ENCODE results near the gene SSTR3. TPM values are rescaled to one million over a fixed set of nuclear protein-coding genes. Genes with fewer than 3 reads are reported as not detected.

Gene SSTR3
- total RNA-seq, 1 experiment from 2014 or later, result 0.08 TPM

DNA sequence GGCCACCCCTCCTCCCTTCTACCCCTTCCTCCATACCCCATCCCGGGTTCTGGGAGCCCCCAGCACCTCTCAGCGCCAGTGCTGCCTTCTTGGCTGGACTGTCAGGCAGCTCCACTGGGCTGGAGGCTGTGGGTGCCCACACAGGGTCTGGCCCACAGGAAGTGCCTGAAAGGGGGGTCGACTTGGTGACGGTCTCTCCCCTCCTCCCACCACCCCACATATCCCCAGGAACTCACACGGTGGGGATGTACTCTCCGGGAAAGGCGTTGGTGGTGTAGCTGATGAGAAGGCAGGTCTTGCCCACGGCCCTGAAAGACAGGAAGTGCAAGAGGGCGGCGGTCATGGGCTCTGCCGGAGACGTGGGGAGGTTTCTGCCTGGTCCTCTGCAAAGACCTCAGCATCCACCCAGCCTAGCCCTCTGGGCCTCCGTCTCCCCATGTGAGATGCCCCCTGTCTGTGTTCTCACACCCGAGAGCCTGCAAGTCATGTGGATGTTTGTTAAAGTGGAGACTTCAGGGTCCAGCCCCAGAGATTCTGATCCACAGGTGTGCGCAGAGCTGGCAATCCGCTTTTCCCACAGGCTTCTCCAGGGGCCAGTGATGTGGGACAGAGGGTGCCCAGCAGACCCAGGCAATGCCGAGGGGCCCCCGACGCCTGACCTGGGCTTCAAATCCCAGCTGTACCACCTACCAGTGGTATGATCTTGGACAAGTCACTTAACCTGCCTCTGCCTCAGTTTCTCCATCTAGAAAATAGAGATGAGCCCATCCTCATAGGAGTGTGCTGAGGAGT is 29.3 kb upstream of the SSTR3 start:
- no peak for ATAC-seq

DNA sequence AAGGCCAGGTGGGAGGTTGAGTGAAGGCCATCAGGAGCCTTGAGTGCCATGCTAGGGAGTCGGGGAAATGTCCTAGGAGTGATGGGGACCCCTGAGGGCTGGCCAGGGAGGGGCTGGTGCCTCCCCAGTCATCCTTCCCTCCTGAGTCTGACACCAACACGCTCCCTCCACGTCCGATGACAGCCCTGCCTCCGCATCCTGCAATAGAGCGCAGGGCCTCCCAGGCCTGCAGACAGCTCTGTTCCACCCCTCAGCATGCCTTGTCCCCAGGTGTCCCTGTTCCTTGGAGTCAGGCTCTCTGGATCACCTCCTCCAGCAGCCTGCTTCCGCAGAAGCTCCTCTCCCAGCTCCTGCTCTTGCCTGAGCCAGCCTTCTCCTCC is 28.7 kb upstream of the SSTR3 start:
- TF ChIP-seq TCF7L2 (IDR thresholded peaks at IDR 0.05; ENCODE audit: low read depth, low read length), result no peak
- TF ChIP-seq, protein P1, sequence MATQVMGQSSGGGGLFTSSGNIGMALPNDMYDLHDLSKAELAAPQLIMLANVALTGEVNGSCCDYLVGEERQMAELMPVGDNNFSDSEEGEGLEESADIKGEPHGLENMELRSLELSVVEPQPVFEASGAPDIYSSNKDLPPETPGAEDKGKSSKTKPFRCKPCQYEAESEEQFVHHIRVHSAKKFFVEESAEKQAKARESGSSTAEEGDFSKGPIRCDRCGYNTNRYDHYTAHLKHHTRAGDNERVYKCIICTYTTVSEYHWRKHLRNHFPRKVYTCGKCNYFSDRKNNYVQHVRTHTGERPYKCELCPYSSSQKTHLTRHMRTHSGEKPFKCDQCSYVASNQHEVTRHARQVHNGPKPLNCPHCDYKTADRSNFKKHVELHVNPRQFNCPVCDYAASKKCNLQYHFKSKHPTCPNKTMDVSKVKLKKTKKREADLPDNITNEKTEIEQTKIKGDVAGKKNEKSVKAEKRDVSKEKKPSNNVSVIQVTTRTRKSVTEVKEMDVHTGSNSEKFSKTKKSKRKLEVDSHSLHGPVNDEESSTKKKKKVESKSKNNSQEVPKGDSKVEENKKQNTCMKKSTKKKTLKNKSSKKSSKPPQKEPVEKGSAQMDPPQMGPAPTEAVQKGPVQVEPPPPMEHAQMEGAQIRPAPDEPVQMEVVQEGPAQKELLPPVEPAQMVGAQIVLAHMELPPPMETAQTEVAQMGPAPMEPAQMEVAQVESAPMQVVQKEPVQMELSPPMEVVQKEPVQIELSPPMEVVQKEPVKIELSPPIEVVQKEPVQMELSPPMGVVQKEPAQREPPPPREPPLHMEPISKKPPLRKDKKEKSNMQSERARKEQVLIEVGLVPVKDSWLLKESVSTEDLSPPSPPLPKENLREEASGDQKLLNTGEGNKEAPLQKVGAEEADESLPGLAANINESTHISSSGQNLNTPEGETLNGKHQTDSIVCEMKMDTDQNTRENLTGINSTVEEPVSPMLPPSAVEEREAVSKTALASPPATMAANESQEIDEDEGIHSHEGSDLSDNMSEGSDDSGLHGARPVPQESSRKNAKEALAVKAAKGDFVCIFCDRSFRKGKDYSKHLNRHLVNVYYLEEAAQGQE (IDR thresholded peaks at IDR 0.05; ENCODE audit: insufficient read depth in 1 of 2, low read depth in 2 of 2, low read length in 1 of 2), result no peak
- peaks cover 4% of the 10 kb centered on the region; the same call in 1 of the 2 replicates for H3K4me1 ChIP-seq (ENCODE audit: control insufficient read depth, insufficient read depth, low read length)
- H3K9me3 ChIP-seq (ENCODE audit: control insufficient read depth, insufficient read depth, low read depth, low read length), result no peaks in the 10 kb centered on the region
- BruUV-seq (replicated peaks), result no TSS peak
- no peaks in the 10 kb centered on the region for H3K27me3 ChIP-seq (ENCODE audit: control insufficient read depth, insufficient read depth, low read length)
- no peak overlapping the region for H3K27ac ChIP-seq (ENCODE audit: low read length)
- H3K36me3 ChIP-seq (ENCODE audit: control insufficient read depth, insufficient read depth, low read length), result 0 out of 2 replicates have a peak, but pooled peaks cover 2% of the 10 kb centered on the region
- intact Hi-C loops (cut with micrococcal nuclease; ENCODE audit: unreplicated experiment), result no loop called here
- in situ Hi-C loops (cut with HindIII; ENCODE audit: low pct_unique_long_range_greater_than_20kb, low sequenced_read_pairs), result no loop called here
- ChIA-PET CTCF (no interaction called here), POLR2A (interaction anchor here (0.5 kb wide), 1 partner anchor 12 kb away, joined by 7 read pairs; no protein-coding TSS in a partner anchor)
- H3K4me3 ChIP-seq (ENCODE audit: low read depth in 2 of 2, low read length in 2 of 2), result no peak overlapping the region
- no peak for DNase-seq (ENCODE audit: low read depth, low spot score)
- no peak for ATAC-seq

More for the DNA sequence above, 29.3 kb upstream of the SSTR3 start:
- DNase-seq (ENCODE audit: low read depth, low spot score), result no peak
- CTCF ChIA-PET, result no interaction called here
- TF ChIP-seq TCF7L2 (IDR thresholded peaks at IDR 0.05; ENCODE audit: low read depth, low read length), result no peak
- TF ChIP-seq POLR2AphosphoS5 (IDR thresholded peaks at IDR 0.05; ENCODE audit: low read depth, low read length), result no peak
- TF ChIP-seq SIN3A (IDR thresholded peaks at IDR 0.05; ENCODE audit: borderline replicate concordance, insufficient read depth, low read depth, low read length), result no peak
- TF ChIP-seq, protein P1 (IDR thresholded peaks at IDR 0.05; ENCODE audit: insufficient read depth in 1 of 2, low read depth in 2 of 2, low read length in 1 of 2), result no peak
- TF ChIP-seq, protein P2, sequence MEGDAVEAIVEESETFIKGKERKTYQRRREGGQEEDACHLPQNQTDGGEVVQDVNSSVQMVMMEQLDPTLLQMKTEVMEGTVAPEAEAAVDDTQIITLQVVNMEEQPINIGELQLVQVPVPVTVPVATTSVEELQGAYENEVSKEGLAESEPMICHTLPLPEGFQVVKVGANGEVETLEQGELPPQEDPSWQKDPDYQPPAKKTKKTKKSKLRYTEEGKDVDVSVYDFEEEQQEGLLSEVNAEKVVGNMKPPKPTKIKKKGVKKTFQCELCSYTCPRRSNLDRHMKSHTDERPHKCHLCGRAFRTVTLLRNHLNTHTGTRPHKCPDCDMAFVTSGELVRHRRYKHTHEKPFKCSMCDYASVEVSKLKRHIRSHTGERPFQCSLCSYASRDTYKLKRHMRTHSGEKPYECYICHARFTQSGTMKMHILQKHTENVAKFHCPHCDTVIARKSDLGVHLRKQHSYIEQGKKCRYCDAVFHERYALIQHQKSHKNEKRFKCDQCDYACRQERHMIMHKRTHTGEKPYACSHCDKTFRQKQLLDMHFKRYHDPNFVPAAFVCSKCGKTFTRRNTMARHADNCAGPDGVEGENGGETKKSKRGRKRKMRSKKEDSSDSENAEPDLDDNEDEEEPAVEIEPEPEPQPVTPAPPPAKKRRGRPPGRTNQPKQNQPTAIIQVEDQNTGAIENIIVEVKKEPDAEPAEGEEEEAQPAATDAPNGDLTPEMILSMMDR (IDR thresholded peaks at IDR 0.05), result no peak
- POLR2A ChIA-PET, result no interaction called here
- BruUV-seq (replicated peaks), result no TSS peak
- Histone ChIP-seq H3K27ac (ENCODE audit: low read length) (no peak overlapping the region), H3K4me1 (ENCODE audit: control insufficient read depth, insufficient read depth, low read length) (peaks cover 4% of the 10 kb centered on the region; the same call in 1 of the 2 replicates), H3K36me3 (ENCODE audit: control insufficient read depth, insufficient read depth, low read length) (0 out of 2 replicates have a peak, but pooled peaks cover 2% of the 10 kb centered on the region), H3K4me3 (ENCODE audit: low read depth in 2 of 2, low read length in 2 of 2) (no peak overlapping the region), H3K9me3 (ENCODE audit: control insufficient read depth, insufficient read depth, low read depth, low read length) (no peaks in the 10 kb centered on the region), H3K27me3 (ENCODE audit: control insufficient read depth, insufficient read depth, low read length) (no peaks in the 10 kb centered on the region)
- in situ Hi-C loops (cut with HindIII; ENCODE audit: low pct_unique_long_range_greater_than_20kb, low sequenced_read_pairs), result no loop called here
- intact Hi-C loops (cut with micrococcal nuclease; ENCODE audit: unreplicated experiment), result no loop called here

Measured in Panc1 (cell line).